Endothelial cell of hepatic sinusoid (primary cell): Measurements from ENCODE around the gene SLC5A10.
"Not testable (repeated sequence)": the region's sequence is repeated elsewhere in the genome, so short reads cannot be mapped to it uniquely, and the experiment has no call there.

Source experiments
- in situ Hi-C: cut with HindIII; loops from 2 replicates; pipeline ENCODE4 v1.10.0; 2017; ENCODE audit warnings: low sequenced_read_pairs

The SLC5A10 gene

DNA sequence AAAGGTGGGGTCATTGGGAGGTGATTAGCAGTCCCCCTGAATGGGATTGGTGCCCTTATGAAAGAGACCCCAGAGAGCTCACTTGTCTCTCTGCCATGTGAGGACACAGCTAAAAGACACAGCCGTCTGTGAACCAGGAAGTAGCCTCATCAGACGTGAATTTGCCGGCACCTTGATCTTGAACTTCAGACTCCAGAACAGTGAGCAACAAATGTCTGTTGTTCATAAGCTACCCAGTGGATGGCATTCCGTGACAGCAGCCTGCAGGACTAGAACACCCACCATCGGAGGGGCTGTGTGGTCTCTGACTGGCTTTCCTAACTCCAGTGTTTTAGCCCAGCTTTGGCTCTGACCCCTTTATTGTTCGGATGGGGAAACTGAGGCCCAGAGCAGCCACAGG, 85.6 kb downstream of the SLC5A10 start:
- in situ Hi-C loops, result not testable (repeated sequence)

- in situ Hi-C loops, result not testable (repeated sequence)
These were observed 86.0 kb downstream of the SLC5A10 start for GRCh38 chr17:19038007-19038406.

- in situ Hi-C loops, result not testable (repeated sequence)
These were observed 86.8 kb downstream of the SLC5A10 start for GRCh38 chr17:19038730-19039129.

GRCh38 chr17:19040350-19040749, 88.4 kb downstream of the SLC5A10 start:
- in situ Hi-C loops, result not testable (repeated sequence)

GRCh38 chr17:19041871-19042270, 89.9 kb downstream of the SLC5A10 start:
- in situ Hi-C loops, result not testable (repeated sequence)

- in situ Hi-C loops, result not testable (repeated sequence)
These were observed 90.4 kb downstream of the SLC5A10 start for GRCh38 chr17:19042369-19042768.

GRCh38 chr17:19043032-19043431, 91.1 kb downstream of the SLC5A10 start:
- in situ Hi-C loops, result not testable (repeated sequence)

- in situ Hi-C loops, result not testable (repeated sequence)
These were observed 92.7 kb downstream of the SLC5A10 start for GRCh38 chr17:19044643-19045042.

DNA sequence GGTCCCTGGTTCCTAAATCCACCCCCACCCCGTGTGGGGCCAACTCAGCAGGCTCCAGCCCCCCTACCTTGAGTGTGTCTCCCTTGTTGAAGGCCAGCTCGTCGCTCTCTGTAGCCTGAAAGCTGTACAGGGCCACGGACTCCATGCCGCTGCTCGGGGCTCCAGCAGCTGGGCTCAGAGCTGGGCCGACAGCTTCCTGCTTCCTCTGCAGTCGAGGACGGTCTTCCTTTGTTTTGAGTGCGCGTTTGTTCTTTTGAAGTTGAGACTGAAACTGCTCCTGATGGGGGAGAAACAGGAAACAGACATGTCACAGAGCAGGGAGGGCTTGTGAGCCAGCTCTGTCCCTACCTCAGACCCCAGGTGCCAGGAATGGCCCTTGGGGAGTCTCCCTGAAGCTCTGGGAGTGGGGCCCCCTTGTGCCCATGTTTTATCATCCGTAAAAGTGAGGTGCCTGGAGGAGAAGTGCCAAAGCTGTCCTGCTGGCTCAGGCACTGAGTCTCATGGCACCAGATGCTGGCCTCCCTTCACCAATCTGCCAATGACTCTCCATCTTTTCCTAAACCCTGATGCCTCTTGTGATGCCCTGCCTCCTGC, 94.9 kb downstream of the SLC5A10 start, which contains the start of gene GRAP:
GRAP (minus strand) TSS at position 176 of the 594 bp plus-strand sequence; CDS start at position 145, 31 bp downstream.
- in situ Hi-C loops, result not testable (repeated sequence)

DNA sequence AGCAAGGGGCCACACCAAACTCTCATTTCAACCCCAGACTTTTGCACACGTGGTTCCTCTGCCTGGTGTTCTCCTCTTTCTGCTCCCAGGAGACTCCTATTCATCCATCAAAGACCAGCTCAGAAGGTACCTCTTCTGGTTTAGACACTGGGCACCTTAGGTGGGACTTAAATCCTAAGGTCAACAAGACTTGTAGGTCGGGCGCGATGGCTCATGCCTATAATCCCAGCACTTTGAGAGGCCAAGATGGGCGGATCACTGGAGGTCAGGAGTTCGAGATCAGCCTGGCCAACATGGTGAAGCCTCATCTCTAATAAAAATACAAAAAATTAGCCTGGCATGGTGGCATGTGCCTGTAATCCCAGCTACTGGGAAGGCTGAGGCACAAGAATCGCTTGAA, 95.5 kb downstream of the SLC5A10 start:
- in situ Hi-C loops, result not testable (repeated sequence)

- in situ Hi-C loops, result not testable (repeated sequence)
These were observed 96.9 kb downstream of the SLC5A10 start for GRCh38 chr17:19048826-19049225.

GRCh38 chr17:19055447-19055846, 103.5 kb downstream of the SLC5A10 start:
- in situ Hi-C loops, result not testable (repeated sequence)

DNA sequence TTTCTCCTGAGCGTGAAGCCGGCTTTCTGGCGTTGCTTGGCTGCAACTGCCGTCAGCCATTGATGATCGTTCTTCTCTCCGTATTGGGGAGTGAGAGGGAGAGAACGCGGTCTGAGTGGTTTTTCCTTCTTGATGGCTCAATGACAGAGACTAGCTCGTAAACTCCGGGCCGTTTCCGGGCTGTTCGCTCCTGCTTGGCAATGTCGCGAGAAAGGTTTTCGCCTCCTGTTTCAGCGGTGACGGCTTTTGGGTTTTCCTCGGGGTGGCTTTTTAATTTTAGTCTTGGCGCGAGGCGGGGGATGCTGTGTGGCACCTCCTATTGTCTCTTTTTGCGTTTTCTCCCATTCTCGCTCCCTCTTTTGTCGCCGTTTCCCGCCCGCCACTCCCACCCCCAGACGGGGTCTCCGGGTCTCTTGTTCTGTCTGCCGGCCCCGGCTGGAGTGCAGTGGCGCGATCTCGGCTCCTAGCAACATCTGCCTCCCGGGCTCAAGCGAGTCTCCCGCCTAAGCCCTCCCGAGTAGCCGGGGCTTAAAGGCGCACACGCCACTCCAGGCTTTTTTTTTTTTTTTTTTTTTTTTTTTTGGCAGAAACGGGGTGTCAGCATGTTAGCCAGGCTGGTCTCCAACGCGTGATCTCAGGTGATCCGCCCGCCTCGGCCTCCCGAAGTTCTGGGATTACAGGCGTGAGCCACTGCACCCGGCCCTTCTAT, 110.2 kb downstream of the SLC5A10 start:
- in situ Hi-C loops, result not testable (repeated sequence)

DNA sequence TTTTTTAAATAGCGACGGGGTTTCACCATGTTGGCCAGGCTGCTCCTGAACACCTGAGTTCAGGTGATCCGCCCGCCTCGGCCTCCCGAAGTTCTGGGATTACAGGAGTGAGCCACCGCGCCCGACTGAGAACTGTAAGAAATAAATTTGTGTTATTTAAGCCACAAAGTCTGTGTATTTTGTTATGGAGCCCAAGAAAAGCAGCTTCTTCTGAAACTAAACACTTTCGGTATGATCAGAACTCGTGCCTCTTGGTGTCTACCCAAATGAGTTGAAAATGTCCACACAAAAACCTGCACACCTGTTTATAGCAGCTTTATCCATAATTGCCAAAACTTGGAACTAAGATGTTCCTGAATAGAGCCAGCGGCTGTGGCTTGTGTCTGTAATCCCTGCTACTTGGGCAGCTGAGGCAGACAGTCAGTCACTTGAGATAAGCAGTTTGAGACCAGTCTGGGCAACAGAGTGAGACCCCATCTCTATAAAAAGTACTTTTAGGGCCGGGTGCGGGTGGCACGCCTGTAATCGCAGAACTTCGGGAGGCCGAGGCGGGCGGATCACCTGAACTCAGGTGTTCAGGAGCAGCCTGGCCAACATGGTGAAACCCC, 110.9 kb downstream of the SLC5A10 start:
- in situ Hi-C loops, result not testable (repeated sequence)

DNA sequence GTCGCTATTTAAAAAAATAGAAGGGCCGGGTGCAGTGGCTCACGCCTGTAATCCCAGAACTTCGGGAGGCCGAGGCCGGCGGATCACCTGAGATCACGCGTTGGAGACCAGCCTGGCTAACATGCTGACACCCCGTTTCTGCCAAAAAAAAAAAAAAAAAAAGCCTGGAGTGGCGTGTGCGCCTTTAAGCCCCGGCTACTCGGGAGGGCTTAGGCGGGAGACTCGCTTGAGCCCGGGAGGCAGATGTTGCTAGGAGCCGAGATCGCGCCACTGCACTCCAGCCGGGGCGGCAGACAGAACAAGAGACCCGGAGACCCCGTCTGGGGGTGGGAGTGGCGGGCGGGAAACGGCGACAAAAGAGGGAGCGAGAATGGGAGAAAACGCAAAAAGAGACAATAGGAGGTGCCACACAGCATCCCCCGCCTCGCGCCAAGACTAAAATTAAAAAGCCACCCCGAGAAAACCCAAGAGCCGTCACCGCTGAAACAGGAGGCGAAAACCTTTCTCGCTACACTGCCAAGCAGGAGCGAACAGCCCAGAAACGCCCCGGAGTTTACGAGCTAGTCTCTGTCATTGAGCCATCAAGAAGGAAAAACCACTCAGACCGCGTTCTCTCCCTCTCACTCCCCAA, 111.5 kb downstream of the SLC5A10 start:
- in situ Hi-C loops, result not testable (repeated sequence)

DNA sequence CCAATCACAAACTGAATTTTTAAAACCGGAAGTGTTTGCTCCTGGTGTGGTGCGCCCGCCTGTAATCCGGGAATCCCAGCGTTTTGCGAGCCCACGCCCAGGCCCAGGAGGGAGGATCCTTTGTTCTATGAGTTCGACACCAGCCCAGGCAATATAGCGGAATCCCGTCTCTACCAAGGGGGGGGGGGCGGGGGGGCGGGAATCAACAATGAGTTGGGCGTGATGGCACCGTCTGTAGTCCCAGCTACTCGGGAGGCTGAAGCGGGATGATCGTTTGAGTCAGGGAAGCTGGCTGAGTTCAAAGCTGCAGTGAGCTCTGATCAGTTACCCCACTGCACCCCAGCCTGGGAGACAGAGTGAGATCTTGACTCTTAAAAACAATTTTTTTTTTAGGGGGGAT, 112.4 kb downstream of the SLC5A10 start:
- in situ Hi-C loops, result not testable (repeated sequence)

GRCh38 chr17:19070318-19071168, 118.6 kb downstream of the SLC5A10 start:
- in situ Hi-C loops, result not testable (repeated sequence)
